ENCODE results near the gene SH3BP4.

The SH3BP4 gene

DNA sequence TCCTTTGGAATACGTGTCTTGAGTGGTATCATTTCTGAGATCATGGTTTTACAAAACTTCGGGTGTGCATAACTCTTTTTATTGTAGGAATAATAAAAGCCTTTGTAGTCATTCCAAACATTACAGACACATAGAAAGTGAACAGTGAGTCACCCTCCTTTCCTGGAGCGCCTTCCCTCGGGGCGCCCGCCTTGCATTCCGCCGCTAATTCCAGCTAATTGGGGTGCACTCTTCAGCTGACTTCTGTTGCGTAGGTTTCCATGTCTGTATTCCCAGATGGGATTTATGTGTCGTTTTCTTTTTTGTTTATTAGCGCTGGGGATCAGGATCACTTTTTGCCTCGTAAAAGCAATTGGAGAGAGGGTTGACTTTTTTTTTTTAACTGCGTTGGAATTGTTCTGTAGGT is 18.7 kb downstream of the SH3BP4 start:
- TF ChIP-seq, protein P1, sequence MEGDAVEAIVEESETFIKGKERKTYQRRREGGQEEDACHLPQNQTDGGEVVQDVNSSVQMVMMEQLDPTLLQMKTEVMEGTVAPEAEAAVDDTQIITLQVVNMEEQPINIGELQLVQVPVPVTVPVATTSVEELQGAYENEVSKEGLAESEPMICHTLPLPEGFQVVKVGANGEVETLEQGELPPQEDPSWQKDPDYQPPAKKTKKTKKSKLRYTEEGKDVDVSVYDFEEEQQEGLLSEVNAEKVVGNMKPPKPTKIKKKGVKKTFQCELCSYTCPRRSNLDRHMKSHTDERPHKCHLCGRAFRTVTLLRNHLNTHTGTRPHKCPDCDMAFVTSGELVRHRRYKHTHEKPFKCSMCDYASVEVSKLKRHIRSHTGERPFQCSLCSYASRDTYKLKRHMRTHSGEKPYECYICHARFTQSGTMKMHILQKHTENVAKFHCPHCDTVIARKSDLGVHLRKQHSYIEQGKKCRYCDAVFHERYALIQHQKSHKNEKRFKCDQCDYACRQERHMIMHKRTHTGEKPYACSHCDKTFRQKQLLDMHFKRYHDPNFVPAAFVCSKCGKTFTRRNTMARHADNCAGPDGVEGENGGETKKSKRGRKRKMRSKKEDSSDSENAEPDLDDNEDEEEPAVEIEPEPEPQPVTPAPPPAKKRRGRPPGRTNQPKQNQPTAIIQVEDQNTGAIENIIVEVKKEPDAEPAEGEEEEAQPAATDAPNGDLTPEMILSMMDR (IDR thresholded peaks at IDR 0.05; ENCODE audit: low read depth, low read length, missing control alignments) = no peak
- no peak for DNase-seq (ENCODE audit: low read depth)
- H3K4me3 ChIP-seq (ENCODE audit: low read depth, low read length) = no peak overlapping the region

DNA sequence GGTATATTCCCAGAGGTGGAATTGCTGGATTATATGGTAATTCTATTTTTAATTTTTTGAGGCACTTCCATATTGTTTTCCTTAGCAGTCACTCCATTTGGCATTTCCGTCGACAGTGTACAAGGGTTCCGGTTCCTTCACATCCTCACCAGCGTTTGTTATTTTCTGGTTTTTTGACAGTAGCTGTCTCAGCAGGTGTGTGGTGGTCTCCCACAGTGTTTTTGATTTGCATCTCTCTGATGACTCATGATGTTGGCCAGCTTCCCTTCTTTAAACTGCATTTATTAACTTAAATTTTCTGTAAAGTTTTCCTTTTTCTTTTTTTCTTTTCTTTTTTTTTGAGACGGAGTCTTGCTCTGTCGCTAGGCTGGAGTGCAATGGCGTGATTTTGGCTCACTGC is 19.7 kb downstream of the SH3BP4 start:
- no peak overlapping the region for H3K4me3 ChIP-seq (ENCODE audit: low read depth, low read length)
- TF ChIP-seq, protein P1 (IDR thresholded peaks at IDR 0.05; ENCODE audit: low read depth, low read length, missing control alignments) = no peak
- no peak for DNase-seq (ENCODE audit: low read depth)

DNA sequence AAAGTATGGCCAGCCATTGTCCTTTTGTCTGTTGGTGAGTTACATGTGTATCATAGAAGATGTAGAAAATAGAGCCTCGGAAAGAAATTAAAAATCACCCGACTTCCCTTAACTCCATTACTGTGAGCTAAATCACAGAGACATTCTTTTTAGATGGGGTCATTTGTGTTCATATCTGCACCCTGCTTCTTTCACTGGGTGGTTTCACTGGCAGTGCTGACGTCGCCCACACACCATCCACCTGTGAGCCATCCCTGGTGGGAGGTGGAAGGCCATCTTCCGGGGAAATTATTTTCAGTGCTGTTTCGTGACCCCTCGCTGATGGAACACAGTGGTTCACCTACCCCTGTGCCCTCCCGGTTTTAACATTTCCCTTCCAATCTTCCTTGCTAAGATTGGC is 21.2 kb downstream of the SH3BP4 start:
- TF ChIP-seq, protein P1 (IDR thresholded peaks at IDR 0.05; ENCODE audit: low read depth, low read length, missing control alignments) = no peak
- H3K4me3 ChIP-seq (ENCODE audit: low read depth, low read length) = no peak overlapping the region
- DNase-seq (ENCODE audit: low read depth) = no peak

DNA sequence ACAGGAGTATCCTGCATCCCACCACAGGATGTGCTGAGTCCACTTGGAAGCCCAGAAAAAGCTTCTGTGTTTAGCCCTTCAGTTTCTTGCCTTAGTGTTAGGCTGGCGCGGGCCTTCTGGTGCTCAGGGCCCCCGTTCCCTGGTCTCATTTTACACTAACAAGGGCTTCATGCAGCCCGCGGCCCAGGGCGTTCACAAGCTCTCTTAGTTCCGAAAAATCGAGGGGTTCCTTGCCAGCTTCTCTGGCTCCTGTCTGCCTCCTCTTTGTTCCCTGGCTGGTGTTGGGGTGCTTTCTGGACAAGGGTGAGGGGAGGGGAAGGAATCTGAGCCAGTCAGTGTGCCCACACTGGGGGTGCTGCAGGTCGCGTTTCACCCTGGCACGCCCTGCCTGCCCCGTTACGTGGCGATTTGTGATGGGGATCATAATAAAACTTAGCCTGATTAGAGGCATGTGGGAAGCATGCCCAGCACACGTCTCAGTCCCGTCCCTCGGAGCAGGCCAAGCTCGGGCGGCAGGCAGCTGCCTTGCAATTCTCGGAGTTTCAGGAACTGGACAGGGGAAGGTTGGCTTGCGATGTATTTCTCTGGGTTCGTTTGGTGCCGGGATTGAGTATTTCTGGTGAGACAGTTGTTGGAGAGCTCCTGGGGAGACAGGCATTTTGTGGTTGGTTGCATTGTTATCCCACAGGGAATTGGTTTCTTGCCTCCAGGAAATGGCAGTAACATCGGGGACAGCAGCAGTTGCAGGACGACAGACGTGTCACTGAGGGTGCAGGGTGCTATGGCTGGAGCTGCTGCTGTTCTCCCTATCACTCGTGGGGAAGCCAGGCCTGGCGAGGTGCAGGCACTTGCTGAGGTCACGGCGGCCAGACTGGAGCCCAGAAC is 22.9 kb downstream of the SH3BP4 start:
- no peak overlapping the region for H3K4me3 ChIP-seq (ENCODE audit: low read depth, low read length)
- DNase-seq (ENCODE audit: low read depth) = no peak
- TF ChIP-seq, protein P1 (IDR thresholded peaks at IDR 0.05; ENCODE audit: low read depth, low read length, missing control alignments) = no peak

DNA sequence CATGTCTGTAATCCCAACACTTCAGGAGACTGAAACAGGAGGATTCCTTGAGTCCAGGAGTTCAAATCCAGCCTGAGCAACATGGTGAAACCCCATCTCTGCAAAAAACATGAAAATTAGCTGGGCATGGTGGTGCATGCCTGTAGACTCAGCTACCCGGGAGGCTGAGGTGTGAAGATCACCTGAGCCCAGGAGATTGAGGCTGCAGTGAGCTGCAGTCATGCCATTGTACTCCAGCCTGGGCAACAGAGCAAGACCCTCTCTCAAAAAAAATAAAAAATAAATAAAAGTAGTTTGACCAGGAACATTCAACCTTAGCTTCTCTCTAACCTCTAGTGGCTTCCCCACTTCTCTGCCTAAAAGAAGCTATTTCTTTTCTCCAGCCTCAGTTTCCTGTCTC is 23.8 kb downstream of the SH3BP4 start:
- TF ChIP-seq, protein P1 (IDR thresholded peaks at IDR 0.05; ENCODE audit: low read depth, low read length, missing control alignments) = no peak
- no peak for DNase-seq (ENCODE audit: low read depth)
- no peak overlapping the region for H3K4me3 ChIP-seq (ENCODE audit: low read depth, low read length)

DNA sequence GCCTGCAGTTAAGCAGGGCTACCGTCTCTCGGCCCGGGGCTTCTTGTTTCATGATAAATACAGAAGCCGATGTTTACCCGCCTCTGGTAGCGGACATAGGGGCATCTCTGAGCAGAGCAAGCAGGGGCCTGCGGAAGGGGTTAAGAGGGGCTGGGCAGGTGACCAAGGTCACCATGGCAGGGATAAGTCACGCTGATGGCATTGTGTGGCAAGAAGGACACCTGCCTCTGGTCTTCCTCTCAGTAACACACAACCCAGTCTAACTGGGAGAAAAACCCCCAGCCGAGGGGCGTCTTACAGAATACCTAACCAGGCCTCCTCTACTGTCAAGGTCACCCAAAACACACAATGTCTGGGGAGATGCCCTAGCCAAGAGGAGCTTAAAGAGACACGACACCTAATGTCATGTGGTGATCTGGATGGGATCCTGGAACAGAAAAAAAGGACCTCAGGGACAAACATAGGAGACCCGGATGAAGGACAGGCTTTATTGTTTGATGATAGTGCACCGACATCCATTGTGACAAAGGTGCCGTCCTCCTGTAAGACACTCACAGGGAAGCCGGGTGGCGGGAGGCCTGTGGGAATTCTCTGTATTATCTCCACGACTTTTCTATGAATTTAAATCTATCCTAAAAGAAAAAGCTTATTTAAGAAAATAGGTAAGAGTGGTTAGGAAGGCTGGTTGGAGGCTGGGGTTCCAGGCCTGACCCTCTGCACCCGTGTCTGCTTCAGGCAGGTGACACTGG is 24.8 kb downstream of the SH3BP4 start:
- TF ChIP-seq, protein P1 (IDR thresholded peaks at IDR 0.05; ENCODE audit: low read depth, low read length, missing control alignments) = no peak

More for the DNA sequence above, 24.8 kb downstream of the SH3BP4 start:
- no peak for DNase-seq (ENCODE audit: low read depth)
- no peak overlapping the region for H3K4me3 ChIP-seq (ENCODE audit: low read depth, low read length)

Measured in GM12864 (cell line).